ENCODE measurements around the gene SNX8. TPM values are rescaled to one million over a fixed set of nuclear protein-coding genes. Genes with fewer than 3 reads are reported as not detected.

SNX8 gene
- polyA plus RNA-seq, 2 of the 4 experiments (the other 2 are of a cell fraction) = 21.2 to 36.3 TPM

DNA sequence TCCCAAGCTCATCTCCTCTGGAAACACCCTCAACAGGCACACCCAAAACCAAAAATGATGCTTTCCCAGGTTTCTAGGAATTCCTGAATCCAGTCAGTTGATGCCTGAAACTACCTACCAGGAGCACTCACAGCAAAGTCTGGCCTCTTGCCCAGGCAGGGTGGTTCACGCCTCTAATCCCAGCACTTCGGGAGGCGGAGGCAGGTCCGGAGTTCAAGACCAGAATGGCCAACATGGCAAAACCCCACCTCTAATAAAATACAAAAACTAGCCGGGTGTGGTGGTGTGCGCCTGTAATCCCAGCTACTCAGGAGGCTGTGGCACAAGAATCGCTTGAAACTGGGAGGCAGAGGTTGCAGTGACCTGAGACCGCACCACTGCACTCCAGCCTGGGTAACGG is 83.4 kb downstream of the SNX8 start (continued):
- no peak for TF ChIP-seq MAZ (IDR thresholded peaks at IDR 0.05; ENCODE audit: borderline replicate concordance, low read depth, low read length)

DNA sequence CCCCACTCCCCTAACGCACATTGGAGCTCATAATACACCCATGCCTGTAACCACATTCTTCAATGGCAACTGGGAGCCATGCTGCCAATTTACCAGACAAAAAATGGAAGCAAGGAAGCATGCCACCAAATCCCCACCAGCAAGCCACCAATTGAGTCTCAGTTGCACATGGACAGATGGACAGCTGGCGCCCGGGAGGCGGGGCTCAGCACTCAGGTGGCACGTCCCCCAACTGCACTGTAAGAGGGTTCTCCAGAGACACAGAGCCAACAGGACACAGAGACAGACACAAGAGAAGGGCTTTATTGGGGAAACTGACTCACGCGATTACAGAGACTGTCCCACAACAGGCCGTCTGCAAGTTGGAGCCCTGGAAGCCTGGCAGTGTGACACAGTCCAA is 84.0 kb downstream of the SNX8 start:
- H3K4me1 ChIP-seq = peaks cover 20% of the 10 kb centered on the region; the same call in 2 of the 3 replicates
- TF ChIP-seq ZSCAN20 (CRISPR knock-in tag; IDR thresholded peaks at IDR 0.05) = no peak
- TF ChIP-seq HOXA7 (CRISPR knock-in tag; IDR thresholded peaks at IDR 0.05) = no peak
- no peak for TF ChIP-seq JUN (IDR thresholded peaks at IDR 0.05)
- TF ChIP-seq, protein P1, sequence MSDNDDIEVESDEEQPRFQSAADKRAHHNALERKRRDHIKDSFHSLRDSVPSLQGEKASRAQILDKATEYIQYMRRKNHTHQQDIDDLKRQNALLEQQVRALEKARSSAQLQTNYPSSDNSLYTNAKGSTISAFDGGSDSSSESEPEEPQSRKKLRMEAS (IDR thresholded peaks at IDR 0.05) = no peak
- TF ChIP-seq, protein P2, sequence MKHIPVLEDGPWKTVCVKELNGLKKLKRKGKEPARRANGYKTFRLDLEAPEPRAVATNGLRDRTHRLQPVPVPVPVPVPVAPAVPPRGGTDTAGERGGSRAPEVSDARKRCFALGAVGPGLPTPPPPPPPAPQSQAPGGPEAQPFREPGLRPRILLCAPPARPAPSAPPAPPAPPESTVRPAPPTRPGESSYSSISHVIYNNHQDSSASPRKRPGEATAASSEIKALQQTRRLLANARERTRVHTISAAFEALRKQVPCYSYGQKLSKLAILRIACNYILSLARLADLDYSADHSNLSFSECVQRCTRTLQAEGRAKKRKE (CRISPR knock-in tag; IDR thresholded peaks at IDR 0.05; ENCODE audit: low read depth) = no peak
- TF ChIP-seq BHLHE40 (IDR thresholded peaks at IDR 0.05; ENCODE audit: low read depth, low read length) = no peak
- no peak for TF ChIP-seq POLR2A (IDR thresholded peaks at IDR 0.05; ENCODE audit: low read length)
- TF ChIP-seq, protein P3, sequence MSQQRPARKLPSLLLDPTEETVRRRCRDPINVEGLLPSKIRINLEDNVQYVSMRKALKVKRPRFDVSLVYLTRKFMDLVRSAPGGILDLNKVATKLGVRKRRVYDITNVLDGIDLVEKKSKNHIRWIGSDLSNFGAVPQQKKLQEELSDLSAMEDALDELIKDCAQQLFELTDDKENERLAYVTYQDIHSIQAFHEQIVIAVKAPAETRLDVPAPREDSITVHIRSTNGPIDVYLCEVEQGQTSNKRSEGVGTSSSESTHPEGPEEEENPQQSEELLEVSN (IDR thresholded peaks at IDR 0.05; ENCODE audit: borderline replicate concordance, low read depth) = no peak
- no peak for TF ChIP-seq FOSL2 (IDR thresholded peaks at IDR 0.05)
- TF ChIP-seq FOSL2 (CRISPR knock-in tag; IDR thresholded peaks at IDR 0.05) = no peak
- TF ChIP-seq MAFK (IDR thresholded peaks at IDR 0.05; ENCODE audit: partially characterized antibody) = no peak
- TF ChIP-seq ZFP36 (IDR thresholded peaks at IDR 0.05; ENCODE audit: borderline replicate concordance, partially characterized antibody) = no peak
- no peak for TF ChIP-seq EHMT2 (IDR thresholded peaks at IDR 0.05; ENCODE audit: low read depth)
- no peak for TF ChIP-seq MYC (IDR thresholded peaks at IDR 0.05; ENCODE audit: borderline replicate concordance, low read length)
- no peaks in the 10 kb centered on the region for H3K9me3 ChIP-seq
- 92% methylated on average over 7 of the region's 8 CpGs for WGBS (ENCODE audit: missing lambda C conversion rate)
- ATAC-seq (no peak), DNase-seq (ENCODE audit: low read depth in 1 of 2, low spot score in 1 of 2) (no peak), FAIRE-seq (no peak)
- no peak overlapping the region for H3K4me2 ChIP-seq
- H3K27ac ChIP-seq = no peak overlapping the region
- POLR2A ChIA-PET = no interaction called here
- CTCF ChIA-PET = interaction anchor here (1.0 to 1.6 kb wide), 2 partner anchors 12 to 19 kb away, joined by 3 read pairs; partner anchors contain the start of genes MRM2 and NUDT1
- no peak overlapping the region for H3K4me3 ChIP-seq

DNA sequence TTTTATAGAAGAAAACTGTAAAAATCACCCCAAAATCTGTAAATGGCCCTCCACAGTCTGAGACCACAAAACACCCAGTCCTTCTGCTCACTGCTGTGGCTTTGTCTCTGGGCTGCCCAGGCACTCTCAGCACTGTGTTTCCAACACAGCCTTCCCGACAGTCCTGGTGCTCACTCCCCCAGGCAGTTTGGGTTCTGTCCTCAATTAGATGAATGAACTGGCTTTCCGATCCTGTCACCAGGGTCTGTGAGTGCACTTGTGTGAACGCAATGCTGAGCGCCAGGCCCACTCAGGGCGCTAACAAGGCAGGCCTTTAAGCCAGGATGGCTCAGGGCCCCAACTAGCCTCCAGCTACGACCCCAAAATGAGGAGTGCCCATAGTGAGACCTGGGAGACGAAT is 84.8 kb downstream of the SNX8 start:
- Histone ChIP-seq H3K9me3 (no peaks in the 10 kb centered on the region), H3K27ac (no peak overlapping the region), H3K4me2 (no peak overlapping the region), H3K4me1 (peaks cover 23% of the 10 kb centered on the region; the same call in 2 of the 3 replicates), H3K4me3 (no peak overlapping the region)
- no peak for FAIRE-seq
- POLR2A ChIA-PET = no interaction called here
- WGBS (ENCODE audit: missing lambda C conversion rate) = 95% methylated on average over 7 of the region's 7 CpGs
- TF ChIP-seq NFE2L2 (conservative IDR thresholded peaks at IDR 0.05; ENCODE audit: low read length) (no peak), TP53 (CRISPR knock-in tag; IDR thresholded peaks at IDR 0.05) (no peak), SMC3 (IDR thresholded peaks at IDR 0.05) (no peak), KDM5A (IDR thresholded peaks at IDR 0.05) (no peak), POLR2AphosphoS2 (conservative IDR thresholded peaks at IDR 0.05; ENCODE audit: low read length) (no peak), ZNF302 (CRISPR knock-in tag; IDR thresholded peaks at IDR 0.05) (no peak), JUNB (IDR thresholded peaks at IDR 0.05) (no peak), HEYL (CRISPR knock-in tag; IDR thresholded peaks at IDR 0.05) (no peak), PHF8 (IDR thresholded peaks at IDR 0.05; ENCODE audit: borderline replicate concordance, low read depth) (no peak), HOXB13 (CRISPR knock-in tag; IDR thresholded peaks at IDR 0.05; ENCODE audit: low read depth) (no peak), EHF (CRISPR knock-in tag; IDR thresholded peaks at IDR 0.05) (no peak)
- CTCF ChIA-PET = interaction anchor here (1.0 to 1.6 kb wide), 2 partner anchors 13 to 20 kb away, joined by 3 read pairs; partner anchors contain the start of genes MRM2 and NUDT1
- ATAC-seq = no peak
- no peak for DNase-seq (ENCODE audit: low read depth in 1 of 2, low spot score in 1 of 2)

Measured in A549 (cell line).